Smooth muscle cell (in vitro differentiated cells): ENCODE data around the gene ARHGAP26. TPM values are rescaled to one million over a fixed set of nuclear protein-coding genes. Genes with fewer than 3 reads are reported as not detected.
"Not testable (repeated sequence)": the region's sequence is repeated elsewhere in the genome, so short reads cannot be mapped to it uniquely, and the experiment has no call there.

Source experiments
- DNase-seq: peaks from one replicate; lab custom pipeline; 2025; ENCODE audit not compliant: unreplicated experiment; lab: John Stamatoyannopoulos, UW
- H2AFZ ChIP-seq: fragments of 200-600 bp; sonication (generic); 2 replicates; pipeline ENCODE4 v1.6.0; 2016; ENCODE audit warnings: antibody characterized with exemption, low read depth, mild to moderate bottlenecking
- H3F3A ChIP-seq: fragments of 200-600 bp; sonication (generic); 2 replicates; pipeline ENCODE4 v1.6.0; 2017; ENCODE audit warnings: antibody characterized with exemption, low read depth
- H3K27ac ChIP-seq: fragments of 200-600 bp; sonication (generic); 2 replicates; pipeline ENCODE4 v1.5.1; 2016; ENCODE audit warnings: low read depth, mild to moderate bottlenecking
- H3K27me3 ChIP-seq: fragments of 200-600 bp; sonication (generic); 2 replicates; pipeline ENCODE4 v1.6.1; 2016; ENCODE audit warnings: low read depth, mild to moderate bottlenecking
- H3K36me3 ChIP-seq: fragments of 200-600 bp; sonication (generic); 2 replicates; pipeline ENCODE4 v1.5.1; 2016; ENCODE audit warnings: low read depth
- H3K4me1 ChIP-seq: fragments of 200-600 bp; sonication (generic); 2 replicates; pipeline ENCODE4 v1.5.1; 2016; ENCODE audit warnings: low read depth
- H3K4me2 ChIP-seq: fragments of 200-600 bp; sonication (generic); 2 replicates; pipeline ENCODE4 v1.6.0; 2016; ENCODE audit warnings: mild to moderate bottlenecking
- H3K4me3 ChIP-seq: fragments of 200-600 bp; sonication (generic); 2 replicates; pipeline ENCODE4 v1.5.1; 2016; ENCODE audit warnings: mild to moderate bottlenecking
- H3K79me2 ChIP-seq: fragments of 200-600 bp; sonication (generic); 2 replicates; pipeline ENCODE4 v1.6.0; 2016; ENCODE audit warnings: low read depth, mild to moderate bottlenecking
- H3K9ac ChIP-seq: fragments of 200-600 bp; sonication (generic); 2 replicates; pipeline ENCODE4 v1.6.0; 2016; ENCODE audit warnings: low read depth
- H3K9me3 ChIP-seq: fragments of 200-600 bp; sonication (generic); replicated peaks from 2 replicates; pipeline ENCODE4 v1.5.1; 2016; ENCODE audit warnings: low read depth
- H4K20me1 ChIP-seq: fragments of 200-600 bp; sonication (generic); 2 replicates; pipeline ENCODE4 v1.6.0; 2016; ENCODE audit warnings: low read depth
- CTCF ChIP-seq: fragments of 200-600 bp; sonication (generic); IDR thresholded peaks from 2 replicates; pipeline ENCODE4 v1.5.1; 2017; ENCODE audit warnings: borderline replicate concordance, mild to moderate bottlenecking, antibody characterized with exemption; ENCODE audit not compliant: insufficient read depth, poor library complexity, severe bottlenecking
- WGBS: methylation state at CpG from one replicate; pipeline ENCODE4 v1.1.7; 2016; ENCODE audit warnings: low lambda C conversion rate; 5-methylcytosine and 5-hydroxymethylcytosine counted together
- polyA plus RNA-seq: library from polyadenylated mRNA; unstranded; fragments of >200 nt; fragmentation: Nextera tagmentation; extraction: Ambion mirVana; gene quantifications from 2 replicates; pipeline ENCODE4 v1.2.1, GENCODE V29; 2016
- total RNA-seq: library from RNA; depleted of rRNA; stranded (reverse); fragments of >200 nt; gene quantifications from 2 replicates; pipeline ENCODE4 v1.2.3, GENCODE V29; 2014

Gene ARHGAP26
- total and polyA plus RNA-seq, 2 experiments from 2014 or later: 2.2 to 5.1 TPM

- no peak for TF ChIP-seq CTCF
- DNase-seq: no peak
- Histone ChIP-seq H4K20me1 (no peaks in the 10 kb centered on the region), H3F3A (no peaks in the 10 kb centered on the region), H3K27ac (peak overlapping the region; percentile 86), H3K27me3 (no peaks in the 10 kb centered on the region), H3K9me3 (no peaks in the 10 kb centered on the region), H3K36me3 (no peaks in the 10 kb centered on the region), H3K79me2 (no peaks in the 10 kb centered on the region), H3K9ac (peak overlapping the region; percentile 66), H3K4me2 (peak overlapping the region; percentile 75), H3K4me1 (peaks cover 20% of the 10 kb centered on the region), H2AFZ (peak overlapping the region; percentile 34), H3K4me3 (peak overlapping the region; percentile 32)
- WGBS: 26% methylated on average over 5 of the region's 5 CpGs
Observed at GRCh38 chr5:143093452-143094086, 323.4 kb downstream of the ARHGAP26 start.

DNA sequence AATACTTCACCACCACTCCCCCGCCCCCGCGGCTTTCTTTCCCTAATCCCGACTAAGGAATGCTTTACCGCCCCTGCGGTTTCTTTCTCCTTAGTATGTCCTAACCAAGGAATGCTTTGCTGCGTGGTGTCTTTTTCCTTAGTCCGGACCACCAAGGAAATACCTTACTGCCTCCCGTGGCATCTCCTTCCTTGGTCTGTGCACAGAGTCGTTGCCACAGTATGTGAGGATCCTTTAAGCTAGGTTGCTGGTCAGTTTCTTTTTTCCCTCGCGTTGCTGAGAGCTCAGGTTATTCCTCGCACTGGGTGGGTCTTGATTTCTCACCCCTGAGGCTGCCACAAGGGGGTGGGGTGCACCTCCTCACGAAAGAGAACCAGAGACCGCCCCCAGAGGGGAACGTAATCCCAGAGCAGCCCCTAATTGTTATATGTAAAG is 323.9 kb downstream of the ARHGAP26 start:
- WGBS: 2% methylated on average over 16 of the region's 16 CpGs
- TF ChIP-seq CTCF: peak; percentile 23
- Histone ChIP-seq H3K4me1 (peaks cover 20% of the 10 kb centered on the region), H3K4me3 (peak overlapping the region; percentile 32), H2AFZ (peak overlapping the region; percentile 34), H3K36me3 (no peaks in the 10 kb centered on the region), H3K9ac (peak overlapping the region; percentile 66), H3K27me3 (no peaks in the 10 kb centered on the region), H3F3A (no peaks in the 10 kb centered on the region), H3K9me3 (no peaks in the 10 kb centered on the region), H3K27ac (peak overlapping the region; percentile 86), H3K4me2 (peak overlapping the region; percentile 75), H4K20me1 (no peaks in the 10 kb centered on the region), H3K79me2 (no peaks in the 10 kb centered on the region)
- no peak for DNase-seq

DNA sequence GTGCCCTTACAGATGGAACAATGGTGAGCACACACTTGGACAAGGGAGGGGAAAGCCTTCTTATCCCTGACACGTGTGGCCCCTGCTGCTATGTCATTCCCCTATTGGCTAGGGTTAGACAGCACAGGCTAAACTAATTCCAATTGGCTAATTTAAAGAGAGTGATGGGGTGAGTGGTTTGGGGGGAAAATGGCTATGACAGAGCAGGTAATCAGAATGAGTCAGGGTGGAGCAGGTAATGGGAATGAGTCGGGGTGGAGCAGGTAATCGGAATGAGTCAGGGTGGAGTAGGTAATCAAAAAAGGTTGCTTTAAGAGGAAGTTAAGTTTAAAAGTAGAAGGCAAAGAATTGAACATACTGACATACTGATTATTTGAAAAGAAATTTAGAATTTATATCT is 324.4 kb downstream of the ARHGAP26 start:
- Histone ChIP-seq H3K4me2 (peak overlapping the region; percentile 75), H3K9ac (peak overlapping the region; percentile 66), H3K27ac (peak overlapping the region; percentile 86), H3K4me1 (peaks cover 20% of the 10 kb centered on the region), H3K4me3 (peak overlapping the region; percentile 32), H2AFZ (peak overlapping the region; percentile 34)
- H4K20me1 ChIP-seq, H3K27me3 ChIP-seq, DNase-seq, H3K36me3 ChIP-seq, H3F3A ChIP-seq, H3K9me3 ChIP-seq, H3K79me2 ChIP-seq: not testable (repeated sequence)
- WGBS: 51% methylated on average over 3 of the region's 3 CpGs

DNA sequence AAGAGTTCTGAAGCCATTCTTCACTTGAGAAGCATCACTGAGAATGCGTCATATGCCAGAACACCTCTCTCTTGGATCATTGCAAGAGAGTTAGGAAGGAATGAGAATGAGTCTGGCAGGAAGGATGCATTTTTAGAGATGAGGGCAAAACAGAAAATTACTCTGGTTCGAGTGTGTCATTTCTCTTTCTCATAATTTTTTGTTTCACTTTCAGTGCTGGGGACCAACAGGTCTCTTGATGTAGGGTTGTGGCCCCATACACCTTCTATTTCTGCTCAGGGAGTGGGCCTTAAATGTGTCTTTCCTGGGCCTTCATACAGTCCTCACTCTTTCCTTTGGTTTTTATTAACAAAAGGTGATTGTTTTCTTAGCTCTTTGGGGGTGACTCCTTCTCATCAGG is 330.9 kb downstream of the ARHGAP26 start:
- H3K79me2 ChIP-seq: no peaks in the 10 kb centered on the region
- TF ChIP-seq CTCF: no peak
- peaks cover 10% of the 10 kb centered on the region for H3K4me1 ChIP-seq
- no peaks in the 10 kb centered on the region for H4K20me1 ChIP-seq
- H3K9me3 ChIP-seq: no peaks in the 10 kb centered on the region
- peak overlapping the region; percentile 57 for H3K27ac ChIP-seq
- no peaks in the 10 kb centered on the region for H3K36me3 ChIP-seq
- no peaks in the 10 kb centered on the region for H3F3A ChIP-seq
- no peak overlapping the region for H3K4me2 ChIP-seq
- no peak overlapping the region for H2AFZ ChIP-seq
- H3K9ac ChIP-seq: no peak overlapping the region
- DNase-seq: no peak
- 93% methylated on average over 2 of the region's 2 CpGs for WGBS
- no peaks in the 10 kb centered on the region for H3K27me3 ChIP-seq
- no peak overlapping the region for H3K4me3 ChIP-seq
